Measurements from ENCODE around the gene AP3D1.

GRCh38 chr19:2181633-2181997 is 30.2 kb upstream of the AP3D1 start:
- no peak for TF ChIP-seq CTCF (IDR thresholded peaks at IDR 0.05)
- TF ChIP-seq POLR2AphosphoS5 (IDR thresholded peaks at IDR 0.05): no peak

All from transverse colon (tissue), 4 donors.